GM19238 (cell line): ENCODE measurements around the gene TBRG4.

Experiments
- DNase-seq: peaks from one replicate; pipeline ENCODE4 v3.0.0; 2011; ENCODE audit warnings: low spot score; ENCODE audit not compliant: insufficient read length

TBRG4 gene

GRCh38 chr7:45145881-45146280 lies 34.4 kb upstream of the TBRG4 start:
- DNase-seq = no peak

- no peak for DNase-seq
Observed at GRCh38 chr7:45143616-45144015, 32.1 kb upstream of the TBRG4 start.

- DNase-seq = no peak
Observed at GRCh38 chr7:45140827-45141226, 29.3 kb upstream of the TBRG4 start.

- no peak for DNase-seq
Observed at GRCh38 chr7:45138433-45139267, 27.2 kb upstream of the TBRG4 start.

GRCh38 chr7:45136106-45137060 lies 24.9 kb upstream of the TBRG4 start:
- DNase-seq = peak; percentile 70

GRCh38 chr7:45133877-45134276 lies 22.4 kb upstream of the TBRG4 start:
- no peak for DNase-seq

- DNase-seq = no peak
Observed at GRCh38 chr7:45133352-45133751, 21.9 kb upstream of the TBRG4 start.

GRCh38 chr7:45132708-45133320 lies 21.3 kb upstream of the TBRG4 start:
- no peak for DNase-seq

GRCh38 chr7:45131891-45132290 lies 20.4 kb upstream of the TBRG4 start:
- DNase-seq = no peak

GRCh38 chr7:45130910-45131309 lies 19.4 kb upstream of the TBRG4 start:
- no peak for DNase-seq

- DNase-seq = no peak
Observed at GRCh38 chr7:45129906-45130305, 18.4 kb upstream of the TBRG4 start.

GRCh38 chr7:45129181-45129800 lies 17.8 kb upstream of the TBRG4 start:
- DNase-seq = no peak

GRCh38 chr7:45126920-45127319 lies 15.4 kb upstream of the TBRG4 start:
- no peak for DNase-seq

- DNase-seq = no peak
Observed at GRCh38 chr7:45126201-45126600, 14.7 kb upstream of the TBRG4 start.

GRCh38 chr7:45125193-45125904 lies 13.9 kb upstream of the TBRG4 start:
- DNase-seq = no peak

GRCh38 chr7:45123913-45124710 lies 12.6 kb upstream of the TBRG4 start:
- DNase-seq = no peak

GRCh38 chr7:45122975-45123860 lies 11.7 kb upstream of the TBRG4 start:
- DNase-seq = no peak

- no peak for DNase-seq
Observed at GRCh38 chr7:45119550-45119949, 8.1 kb upstream of the TBRG4 start.

GRCh38 chr7:45118889-45119331 lies 7.4 kb upstream of the TBRG4 start:
- DNase-seq = no peak
